IgD-negative memory B cell (primary cell): ENCODE measurements around the gene STK32B. TPM values are rescaled to one million over a fixed set of nuclear protein-coding genes. Genes with fewer than 3 reads are reported as not detected.

Experiments used
- H3K27ac Mint-ChIP-seq, 3 donors: one replicate each; pipeline ENCODE4 v1.8.0; 2020 to 2022; ENCODE audit warnings: mild to moderate bottlenecking in 3 of 3, mixed read lengths in 3 of 3, moderate library complexity in 1 of 3
- H3K27me3 Mint-ChIP-seq: one replicate; pipeline ENCODE4 v1.8.0; 2021; ENCODE audit warnings: mixed read lengths
- H3K36me3 Mint-ChIP-seq: one replicate; pipeline ENCODE4 v1.8.0; 2020; ENCODE audit warnings: mild to moderate bottlenecking, mixed read lengths
- H3K4me1 Mint-ChIP-seq, 3 donors: one replicate each; pipeline ENCODE4 v1.8.0; 2020 to 2022; ENCODE audit warnings: mixed read lengths in 3 of 3, mild to moderate bottlenecking in 1 of 3
- H3K4me3 Mint-ChIP-seq, 4 donors: one replicate each; pipeline ENCODE4 v1.8.0; 2020 to 2022; ENCODE audit warnings: mild to moderate bottlenecking in 4 of 4, mixed read lengths in 4 of 4, moderate library complexity in 3 of 4
- H3K9me3 Mint-ChIP-seq, 3 donors: one replicate each; pipeline ENCODE4 v1.8.0; 2020 to 2021; ENCODE audit warnings: mixed read lengths in 3 of 3, mild to moderate bottlenecking in 1 of 3
- polyA plus RNA-seq: library from polyadenylated mRNA; unstranded; fragments of 300-500 nt; fragmentation: Illumina TruSeq; gene quantifications from one replicate; pipeline ENCODE4 v1.2.3, GENCODE V29; 2021

The STK32B gene
- polyA plus RNA-seq, 1 donor from 2014 or later = not detected

- Mint-ChIP-seq H3K36me3 (no peaks in the 10 kb centered on the region), H3K9me3 (peaks cover 2 to 12% (median 4%) of the 10 kb centered on the region in 3 donors), H3K27me3 (peaks cover 2% of the 10 kb centered on the region), H3K27ac (no peak overlapping the region), H3K4me1 (no peaks in the 10 kb centered on the region), H3K4me3 (no peak overlapping the region)
These were observed 287.3 kb downstream of the STK32B start for GRCh38 chr4:5338531-5338930.

GRCh38 chr4:5340991-5341451 is 289.7 kb downstream of the STK32B start:
- Mint-ChIP-seq H3K27ac (no peak overlapping the region), H3K9me3 (peaks cover 2 to 12% (median 4%) of the 10 kb centered on the region in 3 donors), H3K4me1 (no peaks in the 10 kb centered on the region), H3K36me3 (no peaks in the 10 kb centered on the region), H3K4me3 (no peak overlapping the region), H3K27me3 (peaks cover 2% of the 10 kb centered on the region)

GRCh38 chr4:5341526-5341925 is 290.2 kb downstream of the STK32B start:
- Mint-ChIP-seq H3K27ac (no peak overlapping the region), H3K4me1 (no peaks in the 10 kb centered on the region), H3K27me3 (peaks cover under 1% of the 10 kb centered on the region), H3K36me3 (no peaks in the 10 kb centered on the region), H3K4me3 (no peak overlapping the region), H3K9me3 (peaks cover 2 to 12% (median 2%) of the 10 kb centered on the region in 3 donors)

GRCh38 chr4:5355846-5356245 is 304.6 kb downstream of the STK32B start:
- peaks cover 0 to 5% (median 0%) of the 10 kb centered on the region in 3 donors for H3K9me3 Mint-ChIP-seq
- no peak overlapping the region for H3K27ac Mint-ChIP-seq
- no peaks in the 10 kb centered on the region for H3K27me3 Mint-ChIP-seq

GRCh38 chr4:5357870-5358269 is 306.6 kb downstream of the STK32B start:
- Mint-ChIP-seq H3K36me3 (no peaks in the 10 kb centered on the region), H3K4me1 (no peaks in the 10 kb centered on the region), H3K9me3 (peaks cover 0 to 9% (median 0%) of the 10 kb centered on the region in 3 donors), H3K27ac (no peak overlapping the region), H3K27me3 (no peaks in the 10 kb centered on the region), H3K4me3 (no peak overlapping the region)

More at GRCh38 chr4:5355846-5356245, 304.6 kb downstream of the STK32B start:
- H3K4me3 Mint-ChIP-seq = no peak overlapping the region
- no peaks in the 10 kb centered on the region for H3K4me1 Mint-ChIP-seq
- H3K36me3 Mint-ChIP-seq = peaks cover 2% of the 10 kb centered on the region

- H3K27ac Mint-ChIP-seq = no peak overlapping the region
- no peaks in the 10 kb centered on the region for H3K36me3 Mint-ChIP-seq
- H3K27me3 Mint-ChIP-seq = no peaks in the 10 kb centered on the region
- no peaks in the 10 kb centered on the region for H3K4me1 Mint-ChIP-seq
- H3K9me3 Mint-ChIP-seq = peaks cover 0 to 9% (median 0%) of the 10 kb centered on the region in 3 donors
- H3K4me3 Mint-ChIP-seq = no peak overlapping the region
These were observed 310.7 kb downstream of the STK32B start for GRCh38 chr4:5361968-5362367.

- Mint-ChIP-seq H3K36me3 (no peaks in the 10 kb centered on the region), H3K4me3 (no peak overlapping the region), H3K4me1 (no peaks in the 10 kb centered on the region), H3K9me3 (peaks cover 0 to 9% (median 0%) of the 10 kb centered on the region in 3 donors), H3K27ac (no peak overlapping the region), H3K27me3 (no peaks in the 10 kb centered on the region)
These were observed 313.1 kb downstream of the STK32B start for GRCh38 chr4:5364406-5364805.

GRCh38 chr4:5365071-5366008 is 314.1 kb downstream of the STK32B start:
- Mint-ChIP-seq H3K4me1 (no peaks in the 10 kb centered on the region), H3K9me3 (peaks cover 0 to 9% (median 1%) of the 10 kb centered on the region in 3 donors), H3K27ac (no peak overlapping the region), H3K4me3 (no peak overlapping the region), H3K36me3 (no peaks in the 10 kb centered on the region), H3K27me3 (no peaks in the 10 kb centered on the region)

- H3K4me3 Mint-ChIP-seq = no peak overlapping the region
- H3K27ac Mint-ChIP-seq = no peak overlapping the region
- peaks cover 0 to 9% (median 3%) of the 10 kb centered on the region in 3 donors for H3K9me3 Mint-ChIP-seq
- H3K27me3 Mint-ChIP-seq = no peaks in the 10 kb centered on the region
- H3K36me3 Mint-ChIP-seq = no peaks in the 10 kb centered on the region
- H3K4me1 Mint-ChIP-seq = no peaks in the 10 kb centered on the region
These were observed 314.7 kb downstream of the STK32B start for GRCh38 chr4:5366009-5366386.

- Mint-ChIP-seq H3K4me1 (no peaks in the 10 kb centered on the region), H3K9me3 (peaks cover 0 to 9% (median 5%) of the 10 kb centered on the region in 3 donors), H3K27ac (no peak overlapping the region), H3K27me3 (no peaks in the 10 kb centered on the region), H3K36me3 (no peaks in the 10 kb centered on the region), H3K4me3 (no peak overlapping the region)
These were observed 315.1 kb downstream of the STK32B start for GRCh38 chr4:5366421-5366820.

- Mint-ChIP-seq H3K9me3 (peaks cover 0 to 5% (median 4%) of the 10 kb centered on the region in 3 donors), H3K27me3 (no peaks in the 10 kb centered on the region), H3K36me3 (no peaks in the 10 kb centered on the region), H3K27ac (no peak overlapping the region), H3K4me1 (no peaks in the 10 kb centered on the region), H3K4me3 (no peak overlapping the region)
These were observed 317.1 kb downstream of the STK32B start for GRCh38 chr4:5368426-5368825.

- Mint-ChIP-seq H3K36me3 (no peaks in the 10 kb centered on the region), H3K9me3 (peaks cover 6 to 8% (median 6%) of the 10 kb centered on the region in 3 donors), H3K27ac (no peak overlapping the region), H3K4me1 (no peaks in the 10 kb centered on the region), H3K4me3 (no peak overlapping the region), H3K27me3 (no peaks in the 10 kb centered on the region)
These were observed 319.0 kb downstream of the STK32B start for GRCh38 chr4:5370286-5370685.

GRCh38 chr4:5371415-5372190 is 320.3 kb downstream of the STK32B start:
- Mint-ChIP-seq H3K27ac (no peak overlapping the region), H3K9me3 (peaks cover 4 to 10% (median 6%) of the 10 kb centered on the region in 3 donors), H3K36me3 (no peaks in the 10 kb centered on the region), H3K4me1 (no peaks in the 10 kb centered on the region), H3K27me3 (no peaks in the 10 kb centered on the region), H3K4me3 (no peak overlapping the region)

- no peak overlapping the region for H3K4me3 Mint-ChIP-seq
- peaks cover 4 to 10% (median 6%) of the 10 kb centered on the region in 3 donors for H3K9me3 Mint-ChIP-seq
- no peak overlapping the region for H3K27ac Mint-ChIP-seq
- no peaks in the 10 kb centered on the region for H3K36me3 Mint-ChIP-seq
- H3K4me1 Mint-ChIP-seq = no peaks in the 10 kb centered on the region
- no peaks in the 10 kb centered on the region for H3K27me3 Mint-ChIP-seq
These were observed 320.9 kb downstream of the STK32B start for GRCh38 chr4:5372198-5372597.

- H3K9me3 Mint-ChIP-seq = peaks cover 6 to 12% (median 10%) of the 10 kb centered on the region in 3 donors
- H3K4me3 Mint-ChIP-seq = no peak overlapping the region
- no peaks in the 10 kb centered on the region for H3K27me3 Mint-ChIP-seq
- H3K36me3 Mint-ChIP-seq = peaks cover 2% of the 10 kb centered on the region
- no peaks in the 10 kb centered on the region for H3K4me1 Mint-ChIP-seq
- no peak overlapping the region for H3K27ac Mint-ChIP-seq
These were observed 322.0 kb downstream of the STK32B start for GRCh38 chr4:5373327-5373726.
